Stimulated activated CD8-positive, alpha-beta memory T cell treated with anti-CD3 and anti-CD28 coated beads, Interleukin-12 subunit alpha, Interleukin-12 subunit beta, amount 100 ng/mL, for 24 hours (primary cell): ENCODE results near the gene NTM.

Source experiments
- DNase-seq: peaks from one replicate; pipeline ENCODE4 v3.0.0-alpha.2; 2020; ENCODE audit errors: extremely low read depth

NTM gene

DNA sequence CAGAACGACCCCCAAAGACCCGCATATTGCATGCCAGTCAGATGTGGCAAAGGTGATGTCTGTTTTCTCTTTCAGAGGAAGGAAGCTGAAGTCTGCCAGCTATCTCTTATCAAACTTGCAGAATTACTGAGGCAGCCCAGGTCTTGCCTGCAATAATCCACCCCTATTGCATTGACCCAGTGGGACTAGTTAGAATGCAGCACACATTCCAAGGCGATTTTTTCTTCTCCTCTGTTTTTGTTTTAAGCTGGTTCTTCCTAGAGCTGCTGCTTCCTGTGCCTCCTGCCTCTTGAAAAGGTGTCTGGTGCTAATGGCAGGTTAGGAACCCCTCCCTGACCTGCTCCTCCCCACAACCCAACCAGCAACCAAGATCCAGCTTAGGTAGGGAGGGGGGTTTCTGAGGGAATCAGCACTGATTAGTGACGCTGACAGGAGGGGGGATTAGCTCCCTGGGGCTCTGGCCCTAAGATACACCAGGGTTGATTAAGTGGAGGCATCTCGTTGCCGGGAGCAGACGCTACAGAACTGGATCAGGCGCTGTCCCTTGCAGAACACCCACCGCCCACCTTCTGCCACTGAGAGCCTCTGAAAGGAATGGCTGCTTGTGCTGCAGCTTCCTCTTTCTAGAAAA is 2.8 kb downstream of the NTM start:
- DNase-seq = no peak

DNA sequence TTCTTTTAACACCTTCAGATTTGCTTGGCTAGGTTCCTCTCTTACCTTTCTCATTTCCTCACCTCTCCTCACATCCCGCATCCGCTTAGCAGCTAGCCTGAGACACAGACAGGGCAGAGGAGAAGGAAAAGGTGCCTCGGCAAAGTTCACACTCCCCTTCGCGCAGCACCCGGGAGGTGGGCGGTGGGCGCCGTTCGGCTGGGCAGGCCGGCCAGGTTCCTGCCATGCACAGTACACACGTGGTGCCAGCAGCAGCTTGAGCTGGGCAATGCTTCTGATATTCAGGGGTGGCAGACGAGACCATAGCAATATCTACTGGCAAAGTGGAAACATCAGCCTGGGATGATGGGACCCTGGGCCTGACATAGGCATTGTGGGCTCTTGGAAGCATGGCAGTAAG is 3.3 kb downstream of the NTM start:
- no peak for DNase-seq

GRCh38 chr11:131375421-131375820 is 5.0 kb downstream of the NTM start:
- DNase-seq = no peak

- DNase-seq = no peak
Observed at GRCh38 chr11:131375915-131376314, 5.5 kb downstream of the NTM start.

GRCh38 chr11:131378931-131379330 is 8.5 kb downstream of the NTM start:
- DNase-seq = no peak

DNA sequence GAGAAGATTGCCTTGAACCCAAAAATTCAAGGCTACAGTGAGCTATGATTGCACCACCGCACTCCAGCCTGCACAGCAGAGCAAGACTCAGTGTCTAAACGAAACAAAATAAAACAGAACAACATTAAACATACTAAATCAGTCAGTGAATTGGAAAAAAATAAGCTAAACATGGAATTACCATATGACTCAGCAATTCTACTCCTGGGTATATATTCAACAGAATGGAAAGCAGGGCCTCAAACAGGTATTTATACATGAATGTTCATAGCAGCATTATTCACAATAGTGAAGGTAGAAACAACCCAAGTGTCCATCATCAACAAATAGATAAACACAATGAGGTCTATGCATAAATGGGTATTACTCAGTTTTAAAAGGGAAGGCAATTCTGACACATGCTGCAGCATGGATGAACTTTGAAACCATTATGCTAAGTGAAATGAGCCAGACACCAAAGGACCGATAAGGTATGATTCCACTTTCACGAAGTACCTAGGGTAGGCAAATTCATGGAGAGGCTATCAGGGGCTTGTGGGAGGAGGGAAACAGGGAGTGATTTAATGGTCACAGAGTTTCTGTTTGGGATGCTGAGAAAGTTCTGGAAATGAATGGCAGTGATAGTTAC is 15.5 kb downstream of the NTM start:
- DNase-seq = no peak

DNA sequence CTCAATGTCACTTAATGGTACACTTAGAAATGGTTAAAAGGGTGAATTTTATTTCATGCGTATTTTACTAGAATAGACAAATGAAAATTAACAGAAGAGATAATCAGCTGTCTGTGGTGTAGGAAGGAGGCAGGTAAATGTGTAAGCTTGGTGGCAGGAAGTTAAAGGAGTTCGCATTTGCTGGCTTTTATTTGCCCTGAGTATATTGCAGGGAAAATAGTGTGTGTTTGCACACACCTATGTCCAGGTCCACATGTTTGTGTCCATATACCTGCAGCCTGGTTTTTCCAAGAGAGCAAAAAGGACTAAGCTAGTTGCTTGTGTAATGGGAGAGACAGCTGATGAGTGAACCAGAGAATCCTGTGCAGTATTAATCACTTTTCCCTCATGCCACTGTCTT is 16.0 kb downstream of the NTM start:
- DNase-seq = no peak

DNA sequence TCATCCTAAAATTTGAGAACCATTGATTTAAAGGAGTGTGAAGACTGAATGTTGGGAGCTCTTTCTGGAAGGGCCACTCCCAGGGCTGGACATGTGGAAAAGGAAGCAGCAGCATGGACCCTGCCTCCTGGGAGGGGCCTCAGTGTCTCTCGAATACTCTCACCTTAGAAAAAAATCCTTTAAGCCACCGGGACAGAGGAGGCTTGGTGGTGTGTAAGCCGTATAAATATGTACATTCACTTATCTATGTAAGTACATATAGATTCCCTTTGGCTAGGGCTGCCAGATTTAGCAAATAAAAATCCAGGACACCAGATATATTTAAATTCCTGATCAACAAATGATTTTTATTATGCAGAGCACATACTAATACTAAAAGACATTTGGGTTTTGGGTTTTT is 17.6 kb downstream of the NTM start:
- DNase-seq = no peak

GRCh38 chr11:131389582-131389981 is 19.2 kb downstream of the NTM start:
- no peak for DNase-seq

DNA sequence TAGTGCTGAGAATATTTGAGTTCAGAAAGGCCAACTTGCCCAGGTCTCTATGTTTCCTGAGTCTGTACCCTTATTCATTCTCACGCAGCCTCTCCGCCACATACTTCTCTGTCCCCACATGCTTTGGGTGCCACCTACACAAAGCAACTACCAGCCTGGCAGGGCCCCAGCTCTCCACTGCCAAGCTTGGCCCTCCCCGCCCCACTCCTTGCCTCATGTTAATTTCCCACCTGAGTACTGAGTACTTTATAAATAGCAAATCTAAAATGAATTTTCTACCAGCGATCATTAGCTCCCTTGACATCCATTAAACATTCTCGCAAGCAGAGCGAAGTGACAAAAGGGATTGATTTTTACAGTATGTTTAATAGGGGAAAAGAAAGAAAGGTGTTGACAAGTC is 20.8 kb downstream of the NTM start:
- no peak for DNase-seq

DNA sequence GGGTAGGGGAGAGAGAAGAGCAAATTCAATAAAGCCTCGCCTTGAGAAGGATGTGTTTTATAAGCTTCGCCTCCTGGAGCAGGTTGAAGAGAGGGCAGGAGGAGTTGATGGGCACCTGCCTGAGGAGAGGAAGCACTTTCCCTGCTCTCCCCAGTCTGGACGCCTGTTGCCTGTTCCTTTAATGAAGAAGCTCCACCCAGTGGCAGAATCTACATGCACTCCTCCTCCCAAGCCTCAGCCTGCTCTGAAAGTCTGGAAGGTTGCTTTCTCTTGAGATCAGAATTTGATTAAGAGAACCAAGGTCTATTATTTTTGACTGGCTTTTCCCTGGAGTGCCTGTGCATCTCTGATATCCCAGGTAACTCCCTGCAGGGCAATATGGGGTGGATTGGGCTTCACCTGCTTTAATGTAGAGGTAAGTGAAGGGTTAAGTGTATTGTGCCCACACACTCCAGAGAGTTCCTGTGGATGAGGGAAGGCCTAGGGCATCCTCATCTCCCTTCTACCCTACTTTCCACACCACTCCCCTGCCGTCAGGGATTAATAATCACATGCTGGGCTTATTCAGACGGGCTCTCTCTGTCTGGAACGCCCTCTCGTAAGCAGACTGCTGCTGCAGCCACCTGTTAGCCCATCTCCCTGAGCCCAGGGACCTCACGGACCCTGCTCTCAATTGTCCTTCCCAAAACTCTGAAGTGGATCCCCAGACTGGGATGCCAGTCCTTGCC is 22.3 kb downstream of the NTM start:
- DNase-seq = no peak

DNA sequence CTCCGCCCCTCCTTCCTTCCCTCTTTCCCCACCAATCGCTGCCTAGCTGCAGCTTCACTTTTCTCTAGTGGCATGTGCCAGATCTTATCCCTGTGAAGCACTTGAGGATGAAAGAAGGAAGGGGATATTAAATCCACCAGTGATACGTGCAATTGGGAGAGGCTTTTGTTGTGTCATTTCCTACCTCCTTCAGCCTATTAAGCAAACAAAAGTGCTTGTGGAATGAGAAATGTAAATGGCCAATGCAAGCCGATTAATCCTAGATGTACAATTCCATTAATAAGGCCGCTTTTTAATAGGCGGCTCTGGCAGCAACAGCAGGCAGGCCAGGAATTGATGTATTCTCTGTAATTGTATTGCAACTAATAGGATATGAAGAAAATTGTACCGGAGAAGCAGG is 23.3 kb downstream of the NTM start:
- DNase-seq = no peak

DNA sequence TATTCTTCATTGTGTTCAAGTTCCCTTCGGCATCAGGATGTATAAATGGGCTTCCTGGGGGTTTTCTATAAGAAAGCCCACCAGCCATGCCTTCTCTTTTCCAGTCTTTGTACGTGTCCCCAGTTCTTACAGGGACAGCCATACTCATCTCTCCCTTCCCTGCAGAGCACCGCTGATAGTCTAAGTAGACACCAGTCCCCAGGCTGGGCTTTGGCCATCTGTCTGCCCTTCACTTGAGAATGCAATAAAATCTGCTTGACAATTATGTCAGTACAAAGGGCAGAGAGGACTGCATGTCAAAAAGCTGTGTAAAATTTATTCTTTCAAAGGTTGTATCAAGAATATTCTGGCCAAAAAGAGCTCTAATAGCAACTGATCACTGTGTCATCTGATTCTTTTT is 27.3 kb downstream of the NTM start:
- DNase-seq = no peak

GRCh38 chr11:131402040-131402439 is 31.6 kb downstream of the NTM start:
- DNase-seq = no peak

- no peak for DNase-seq
Observed at GRCh38 chr11:131404010-131404409, 33.6 kb downstream of the NTM start.

DNA sequence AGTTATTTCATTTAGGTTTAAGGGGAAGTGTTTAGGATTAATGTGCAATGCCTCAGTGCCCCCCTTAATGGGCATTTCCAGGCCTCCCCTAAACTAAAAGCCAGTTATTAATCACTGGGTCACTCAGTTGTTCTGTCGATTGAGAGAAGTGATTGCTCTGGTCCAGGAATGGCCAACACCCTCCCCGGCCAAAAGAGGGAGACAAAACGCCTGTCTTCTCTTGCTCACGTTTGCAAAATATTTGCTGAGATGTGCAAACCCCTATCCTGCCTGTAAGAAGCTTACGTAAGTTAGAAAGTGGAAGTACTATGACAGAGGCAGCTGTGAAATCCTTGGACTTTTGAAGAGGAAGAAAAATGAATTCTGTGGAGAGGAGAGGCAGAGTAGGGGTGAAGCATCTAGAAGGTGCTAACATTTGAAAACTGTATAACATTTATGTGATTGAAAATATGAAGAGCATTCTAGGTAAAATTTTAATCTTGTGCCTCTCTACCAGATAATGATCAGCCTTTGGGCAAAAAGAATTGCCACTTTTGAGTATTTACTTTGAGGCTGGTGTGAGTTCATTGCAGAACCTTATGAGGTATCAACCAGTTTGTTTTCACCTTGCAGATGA is 37.7 kb downstream of the NTM start:
- no peak for DNase-seq

GRCh38 chr11:131409345-131409744 is 38.9 kb downstream of the NTM start:
- DNase-seq = no peak

- DNase-seq = no peak
Observed at GRCh38 chr11:131411636-131412035, 41.2 kb downstream of the NTM start.

- DNase-seq = no peak
Observed at GRCh38 chr11:131412061-131412460, 41.6 kb downstream of the NTM start.

DNA sequence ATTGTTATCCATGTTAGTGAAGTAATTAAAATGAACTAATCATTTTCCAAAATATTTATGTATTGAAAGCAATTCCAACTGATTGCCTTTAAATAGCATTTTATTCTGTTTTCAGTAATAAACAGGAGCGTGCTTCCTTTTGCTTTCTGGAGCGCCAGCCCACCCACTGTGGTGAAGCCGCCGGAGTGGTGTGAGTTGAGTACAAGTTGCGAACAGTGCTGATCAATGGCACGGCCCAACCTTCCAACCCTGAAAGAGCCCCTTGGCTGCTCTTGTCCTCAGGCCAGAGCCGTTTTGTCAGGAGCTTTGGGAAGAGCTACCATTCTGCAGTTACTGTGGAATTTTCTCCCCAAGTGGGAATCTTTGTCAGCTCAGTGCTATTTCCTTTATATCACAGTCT is 42.8 kb downstream of the NTM start:
- no peak for DNase-seq

DNA sequence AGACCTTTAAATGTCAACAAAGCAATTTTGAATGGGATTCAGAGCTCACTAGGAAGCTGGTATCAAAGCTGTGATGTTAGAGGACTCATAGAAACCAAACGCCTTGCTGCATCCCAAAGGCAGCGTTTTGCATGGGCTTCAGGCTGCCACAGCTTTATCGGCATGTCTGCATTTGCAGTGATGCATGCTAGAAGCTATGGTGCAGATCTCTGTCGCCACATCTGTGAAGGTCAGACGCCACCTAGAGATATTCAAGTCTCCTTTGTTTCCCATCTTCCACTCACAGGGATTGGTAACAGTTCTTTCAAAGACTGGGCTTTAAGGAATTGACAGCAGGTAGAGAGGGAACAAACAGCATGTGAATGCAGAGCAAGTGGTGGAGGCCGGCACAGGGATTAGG is 47.8 kb downstream of the NTM start:
- DNase-seq = no peak

DNA sequence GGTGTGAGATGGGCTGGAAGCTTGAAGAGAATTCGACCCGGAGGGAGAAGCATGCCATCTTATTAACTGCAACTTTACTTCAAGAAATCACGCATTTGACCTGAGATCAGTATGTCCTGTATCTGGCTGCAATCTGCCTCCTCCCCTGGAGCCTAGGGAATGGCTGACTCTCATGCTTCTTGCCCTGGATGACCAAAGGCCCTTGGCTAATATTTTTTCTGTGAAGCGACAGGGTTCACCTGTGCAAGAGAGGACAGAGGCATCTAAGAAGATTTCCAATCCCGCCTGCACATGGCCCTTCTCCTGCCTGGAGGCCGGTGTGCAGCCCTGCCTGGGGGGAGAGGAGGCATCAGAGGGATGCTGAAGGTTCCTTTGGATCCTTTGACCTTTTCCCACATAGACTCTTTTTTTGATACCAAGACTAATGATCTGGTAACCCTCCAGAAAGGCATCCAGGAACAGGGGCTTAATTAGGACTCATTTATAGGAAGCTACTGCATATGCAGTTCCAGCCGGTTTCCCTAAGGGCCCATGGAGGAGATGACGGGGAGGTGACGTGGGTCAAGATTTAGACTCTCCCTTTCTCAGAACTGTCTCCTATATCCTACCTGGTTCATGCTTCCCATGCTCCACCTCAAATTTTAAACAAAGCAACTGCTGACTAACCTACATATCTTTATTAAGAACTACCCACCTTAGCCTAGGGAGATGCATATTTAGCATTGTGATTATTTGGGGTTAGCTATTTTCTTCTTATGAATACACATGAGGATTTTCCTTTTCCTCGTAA is 50.8 kb downstream of the NTM start:
- DNase-seq = no peak
